GM18498 (cell line): ENCODE data around the gene CTDP1.

Experiments used
- ATAC-seq: cut with Tn5 transposase; IDR thresholded peaks from one replicate; pipeline ENCODE4 v1.9.1; 2021; ENCODE audit warnings: mild to moderate bottlenecking, moderate library complexity; ENCODE audit not compliant: unreplicated experiment

The CTDP1 gene, protein sequence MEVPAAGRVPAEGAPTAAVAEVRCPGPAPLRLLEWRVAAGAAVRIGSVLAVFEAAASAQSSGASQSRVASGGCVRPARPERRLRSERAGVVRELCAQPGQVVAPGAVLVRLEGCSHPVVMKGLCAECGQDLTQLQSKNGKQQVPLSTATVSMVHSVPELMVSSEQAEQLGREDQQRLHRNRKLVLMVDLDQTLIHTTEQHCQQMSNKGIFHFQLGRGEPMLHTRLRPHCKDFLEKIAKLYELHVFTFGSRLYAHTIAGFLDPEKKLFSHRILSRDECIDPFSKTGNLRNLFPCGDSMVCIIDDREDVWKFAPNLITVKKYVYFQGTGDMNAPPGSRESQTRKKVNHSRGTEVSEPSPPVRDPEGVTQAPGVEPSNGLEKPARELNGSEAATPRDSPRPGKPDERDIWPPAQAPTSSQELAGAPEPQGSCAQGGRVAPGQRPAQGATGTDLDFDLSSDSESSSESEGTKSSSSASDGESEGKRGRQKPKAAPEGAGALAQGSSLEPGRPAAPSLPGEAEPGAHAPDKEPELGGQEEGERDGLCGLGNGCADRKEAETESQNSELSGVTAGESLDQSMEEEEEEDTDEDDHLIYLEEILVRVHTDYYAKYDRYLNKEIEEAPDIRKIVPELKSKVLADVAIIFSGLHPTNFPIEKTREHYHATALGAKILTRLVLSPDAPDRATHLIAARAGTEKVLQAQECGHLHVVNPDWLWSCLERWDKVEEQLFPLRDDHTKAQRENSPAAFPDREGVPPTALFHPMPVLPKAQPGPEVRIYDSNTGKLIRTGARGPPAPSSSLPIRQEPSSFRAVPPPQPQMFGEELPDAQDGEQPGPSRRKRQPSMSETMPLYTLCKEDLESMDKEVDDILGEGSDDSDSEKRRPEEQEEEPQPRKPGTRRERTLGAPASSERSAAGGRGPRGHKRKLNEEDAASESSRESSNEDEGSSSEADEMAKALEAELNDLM

DNA sequence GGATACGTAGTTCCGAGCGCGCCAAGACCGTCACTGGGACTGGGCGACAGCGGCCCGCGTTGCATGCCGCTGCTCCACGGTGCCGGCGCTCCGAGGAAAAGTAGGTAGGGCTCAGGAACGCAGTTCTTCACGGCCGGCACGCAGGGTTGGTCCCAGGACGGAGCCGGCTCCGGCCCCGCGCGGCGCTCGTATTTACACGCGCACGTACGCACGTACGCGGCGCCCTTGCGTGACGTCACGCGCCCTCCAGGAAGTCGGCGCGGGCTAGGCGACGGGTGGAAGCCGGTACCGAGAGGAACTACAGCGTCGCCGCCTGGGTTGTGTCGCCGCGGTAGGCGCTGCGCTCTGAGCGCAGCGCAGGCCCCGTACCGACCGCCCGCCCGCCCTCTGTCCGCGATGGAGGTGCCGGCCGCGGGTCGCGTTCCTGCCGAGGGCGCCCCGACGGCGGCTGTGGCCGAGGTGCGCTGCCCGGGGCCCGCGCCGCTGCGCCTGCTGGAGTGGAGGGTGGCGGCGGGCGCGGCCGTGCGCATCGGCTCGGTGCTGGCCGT is at the start of gene CTDP1:
Gene CTDP1 (plus strand): TSS at position 252 of the 548 bp plus-strand sequence. CDS start 145 bp downstream, at position 397.
- peak; percentile 69 for ATAC-seq

DNA sequence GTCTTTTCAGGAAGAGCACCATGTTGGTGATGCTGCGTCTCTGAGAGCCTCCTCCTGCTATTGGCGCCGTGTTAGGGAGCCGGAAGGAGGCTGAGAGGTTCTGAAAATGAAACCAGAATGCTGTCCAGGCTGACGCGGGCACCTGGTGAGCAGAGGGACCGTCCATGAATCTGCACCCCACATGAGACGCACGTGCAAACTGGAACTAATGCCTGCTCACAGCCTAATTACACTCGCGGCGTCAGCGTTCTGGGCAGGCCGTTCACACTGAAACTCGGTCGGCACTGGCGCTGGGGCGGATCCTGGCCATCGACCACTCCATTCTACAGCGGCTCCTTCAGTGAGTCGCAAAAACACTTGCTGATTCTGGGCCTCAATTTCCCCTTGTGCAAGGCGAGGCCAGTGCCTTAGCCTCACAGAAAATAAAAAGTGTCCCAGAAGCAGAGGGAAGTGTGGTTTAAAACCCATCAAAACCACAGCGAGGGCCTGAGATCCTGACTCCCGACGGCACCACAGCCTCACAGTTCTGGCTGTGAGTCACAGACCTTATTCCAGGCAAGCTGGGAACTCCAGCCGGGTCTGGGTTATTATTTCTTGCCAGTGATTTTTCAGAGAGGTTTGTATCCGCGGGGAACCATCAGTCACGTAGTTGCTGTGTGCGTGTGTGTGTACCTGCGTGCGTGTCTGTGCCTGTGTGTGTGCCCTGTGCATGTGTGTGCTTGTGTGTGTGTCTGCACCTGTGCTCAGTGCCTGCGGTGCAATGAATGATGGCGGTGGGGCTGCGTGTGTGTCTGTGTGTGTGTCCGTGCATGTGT is 49.1 kb upstream of the CTDP1 start:
- ATAC-seq: no peak

DNA sequence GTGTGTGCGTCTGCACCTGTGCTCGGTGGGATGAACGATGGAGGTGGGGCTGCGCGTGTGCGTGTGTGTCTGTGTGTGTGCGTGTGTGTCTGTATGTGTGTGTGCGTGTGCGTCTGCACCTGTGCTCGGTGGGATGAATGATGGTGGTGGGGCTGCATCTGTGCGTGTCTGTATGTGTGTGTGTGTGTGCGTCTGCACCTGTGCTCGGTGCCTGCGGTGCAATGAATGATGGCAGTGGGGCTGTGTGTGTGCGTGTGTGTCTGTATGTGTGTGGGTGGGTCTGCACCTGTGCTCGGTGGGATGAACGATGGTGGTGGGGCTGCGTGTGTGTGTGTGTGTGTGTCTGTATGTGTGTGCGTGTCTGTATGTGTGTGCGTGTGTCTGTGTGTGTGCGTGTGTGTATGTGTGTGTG is 48.5 kb upstream of the CTDP1 start:
- ATAC-seq: no peak

DNA sequence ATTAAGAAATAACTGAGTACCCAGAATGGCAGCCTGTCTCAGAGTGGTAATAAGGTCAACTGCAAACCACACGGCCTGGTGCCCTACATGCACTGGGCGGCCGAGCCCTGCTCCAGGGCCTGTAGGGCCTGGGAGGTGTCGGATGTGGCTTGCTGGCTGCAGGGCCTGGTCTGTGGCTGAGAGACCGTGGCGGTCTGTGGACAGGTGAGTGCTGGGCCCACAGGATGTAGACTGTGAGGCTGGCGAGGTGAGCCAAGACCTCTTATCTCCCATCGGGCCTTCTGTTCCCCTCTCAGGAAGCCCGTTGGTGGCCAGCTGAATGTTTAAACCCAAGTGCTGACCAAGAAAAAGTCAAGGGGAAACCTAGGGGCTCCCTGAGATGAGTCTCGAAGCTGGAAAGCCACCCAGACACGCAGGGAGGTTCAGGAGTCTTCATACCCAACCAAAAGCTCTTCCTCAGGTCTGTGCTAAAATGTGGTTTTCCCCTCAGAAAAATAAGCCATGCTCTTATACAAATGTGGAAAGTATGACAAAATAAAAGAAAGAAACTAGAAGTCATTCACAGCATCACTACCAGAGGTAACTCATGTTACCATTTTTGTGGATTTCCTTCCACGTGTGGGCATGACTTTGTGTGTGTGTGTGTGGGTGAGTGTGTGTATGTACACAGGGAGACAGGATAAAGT is 47.7 kb upstream of the CTDP1 start:
- no peak for ATAC-seq

DNA sequence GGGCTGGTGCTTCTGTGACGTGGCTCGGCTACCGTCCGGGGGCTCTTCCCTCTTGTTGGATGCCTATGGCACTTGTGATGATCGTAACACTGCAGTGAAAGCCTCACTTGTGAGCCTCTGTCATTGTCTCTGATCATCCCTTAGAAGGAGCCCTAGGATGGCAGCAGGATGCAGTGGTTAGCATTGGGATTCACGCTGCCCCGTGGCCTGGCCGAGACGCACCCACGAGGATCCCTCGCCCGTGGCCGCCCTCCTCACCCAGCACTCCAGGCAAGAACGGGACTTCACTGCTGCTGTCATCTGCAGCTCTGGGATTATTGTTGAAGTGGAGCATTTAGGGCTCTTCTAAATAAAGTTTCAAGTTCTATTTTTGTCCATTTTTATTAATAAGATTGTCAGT is 46.8 kb upstream of the CTDP1 start:
- ATAC-seq: no peak

DNA sequence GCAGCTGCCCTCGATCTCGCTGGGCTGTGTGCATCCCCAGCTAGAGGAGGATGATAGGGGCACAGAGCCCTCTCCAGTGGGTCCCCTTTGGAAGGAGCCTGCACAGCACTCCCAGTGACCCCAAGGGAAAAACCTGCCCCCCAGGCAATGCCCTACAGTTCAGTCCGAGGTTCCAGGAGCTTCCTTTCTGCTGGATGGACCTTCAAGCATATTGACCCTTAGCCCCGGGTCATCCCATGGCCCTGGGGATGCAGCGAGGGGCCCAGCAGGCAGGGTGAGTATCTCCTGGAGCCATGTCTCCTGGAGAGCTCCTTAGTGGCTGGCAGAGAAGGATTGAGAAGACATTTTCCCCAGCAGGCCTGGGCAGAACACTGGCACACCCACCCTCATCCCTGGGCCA is 45.4 kb upstream of the CTDP1 start:
- no peak for ATAC-seq

DNA sequence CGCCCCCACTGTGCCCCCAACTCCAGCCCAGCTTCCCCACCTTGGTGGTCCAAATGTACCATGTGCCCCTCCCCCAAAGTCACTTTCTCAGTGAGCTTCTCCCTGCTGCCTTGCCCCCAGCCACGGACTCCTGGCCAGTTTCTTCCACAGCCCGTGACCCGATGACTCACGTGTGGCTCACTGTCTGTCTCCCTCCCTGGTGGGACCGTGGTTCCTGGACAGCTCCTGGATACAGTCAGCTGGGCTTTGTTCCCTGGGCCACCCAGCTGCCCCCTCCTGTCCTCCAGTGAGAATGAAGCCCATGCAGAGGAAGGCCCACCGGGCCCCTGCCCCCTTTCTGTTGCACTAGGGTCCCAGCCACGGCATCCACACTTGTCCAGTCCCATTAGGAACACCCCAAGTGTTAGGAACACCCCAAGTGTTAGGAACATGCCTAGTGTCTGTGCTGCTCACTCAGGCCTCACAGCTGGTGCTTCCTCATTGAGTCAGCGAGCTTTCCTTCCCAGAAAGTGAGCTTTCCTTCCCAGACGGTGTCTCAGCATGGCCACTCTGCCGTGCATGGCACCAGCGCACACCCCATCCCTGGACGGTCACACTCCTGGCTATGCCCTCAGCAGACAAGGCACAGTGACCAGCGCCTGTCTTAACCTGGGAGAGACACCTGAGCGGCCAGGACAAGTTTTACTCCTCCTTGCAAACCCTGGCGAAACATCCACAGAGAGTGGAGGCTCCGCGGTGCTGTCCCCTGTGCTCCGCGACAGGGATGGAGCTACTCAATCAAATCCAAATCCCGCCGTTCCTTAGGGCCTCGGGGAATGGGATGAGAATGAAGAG is 44.8 kb upstream of the CTDP1 start:
- ATAC-seq: no peak

DNA sequence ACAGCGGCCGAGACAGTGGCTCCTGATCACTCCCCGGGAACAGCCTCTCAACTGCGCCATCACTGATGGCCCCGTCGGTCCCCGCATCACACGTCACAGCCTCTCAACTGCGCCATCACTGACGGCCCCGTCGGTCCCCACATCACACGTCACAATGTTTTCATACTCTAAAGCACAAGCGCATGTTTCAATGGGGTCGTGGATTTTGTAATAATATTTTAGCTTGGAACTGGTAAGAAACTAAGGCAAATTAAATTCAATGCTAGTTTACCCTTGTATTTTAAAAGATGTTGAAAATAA is 44.2 kb upstream of the CTDP1 start:
- ATAC-seq: no peak

DNA sequence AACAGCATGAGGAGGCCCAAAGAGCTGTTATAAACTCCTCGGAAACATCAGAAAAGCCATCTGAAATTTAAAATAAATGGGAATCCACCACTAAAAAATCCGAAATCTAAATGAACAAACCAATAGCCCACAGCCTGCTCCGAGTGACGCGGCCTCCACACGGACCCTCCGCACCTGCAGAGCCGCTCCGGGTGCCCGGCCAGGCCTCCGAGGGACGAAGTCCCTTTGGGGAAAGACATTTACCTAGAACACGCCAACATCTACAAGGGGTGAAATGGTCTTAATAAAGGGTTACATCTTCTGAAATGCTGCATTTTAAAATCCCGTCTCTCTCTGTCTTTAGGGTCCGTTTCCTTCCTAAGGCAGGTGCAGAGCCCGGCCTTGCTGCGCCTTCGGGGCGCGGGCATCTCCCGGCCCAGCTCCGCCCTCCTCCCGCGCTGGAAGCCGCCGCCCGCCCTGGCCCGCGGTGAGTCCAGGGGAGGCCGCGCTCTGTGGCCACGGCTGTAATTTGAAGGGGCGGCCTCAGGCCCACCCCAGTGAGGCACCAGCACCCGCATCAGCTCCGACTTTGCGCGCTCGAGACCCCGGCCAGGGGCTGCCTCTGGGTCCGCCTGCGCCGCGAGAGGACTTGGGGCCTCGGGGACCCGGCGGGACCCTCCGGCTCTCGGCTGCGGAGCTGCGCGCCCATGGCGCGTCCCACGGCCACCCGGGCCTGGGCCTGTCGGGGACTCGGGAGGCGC is 42.3 kb upstream of the CTDP1 start:
- ATAC-seq: no peak

DNA sequence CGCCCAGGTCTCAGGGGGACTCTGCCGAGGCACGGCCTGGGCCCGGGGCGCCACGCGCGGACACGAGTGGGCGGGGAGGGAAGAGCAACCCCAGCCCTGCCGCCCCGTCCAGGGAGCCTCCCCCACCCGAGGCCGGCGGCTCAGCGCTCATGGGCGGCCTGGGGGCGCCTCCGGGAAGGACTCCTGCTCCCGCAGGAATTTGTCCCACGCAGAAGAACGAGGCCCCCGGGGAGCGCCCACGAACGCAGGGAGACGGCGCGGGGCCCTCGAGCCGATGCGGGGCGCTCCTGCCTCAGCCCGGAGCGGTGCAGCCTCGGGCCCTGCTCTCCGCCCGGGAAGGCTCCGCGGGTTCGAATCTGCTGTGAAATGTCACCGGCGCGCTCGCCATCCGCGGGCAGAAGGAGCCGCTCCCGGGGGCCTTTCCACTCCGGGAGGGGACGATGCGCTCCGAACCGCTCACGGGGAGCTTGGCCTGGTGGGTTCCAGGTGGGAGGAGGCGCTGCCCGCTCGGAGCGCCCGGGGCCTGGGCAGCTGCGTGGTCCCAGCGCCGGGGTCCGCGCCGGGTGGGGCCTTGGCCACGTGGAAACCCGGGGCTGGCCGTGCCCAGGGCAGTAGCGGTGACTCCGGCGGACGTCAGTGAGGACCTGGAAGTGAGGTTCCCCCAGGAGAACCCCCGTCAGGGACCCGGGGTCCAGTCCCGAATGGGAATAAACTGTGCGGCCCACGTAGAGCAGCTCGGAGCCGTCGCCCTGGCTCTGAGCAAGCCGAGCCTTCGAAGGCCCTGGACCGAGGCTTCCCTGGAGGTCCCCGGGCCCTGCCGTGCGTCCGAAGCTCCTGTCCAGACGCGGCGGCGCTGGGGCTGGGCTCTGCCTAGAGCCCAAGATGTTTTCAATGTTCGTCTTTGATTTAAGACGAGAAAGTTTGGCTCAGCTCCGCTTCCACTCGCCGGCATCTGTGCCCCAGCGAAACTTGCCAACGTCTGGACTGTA is 41.4 kb upstream of the CTDP1 start:
- no peak for ATAC-seq

DNA sequence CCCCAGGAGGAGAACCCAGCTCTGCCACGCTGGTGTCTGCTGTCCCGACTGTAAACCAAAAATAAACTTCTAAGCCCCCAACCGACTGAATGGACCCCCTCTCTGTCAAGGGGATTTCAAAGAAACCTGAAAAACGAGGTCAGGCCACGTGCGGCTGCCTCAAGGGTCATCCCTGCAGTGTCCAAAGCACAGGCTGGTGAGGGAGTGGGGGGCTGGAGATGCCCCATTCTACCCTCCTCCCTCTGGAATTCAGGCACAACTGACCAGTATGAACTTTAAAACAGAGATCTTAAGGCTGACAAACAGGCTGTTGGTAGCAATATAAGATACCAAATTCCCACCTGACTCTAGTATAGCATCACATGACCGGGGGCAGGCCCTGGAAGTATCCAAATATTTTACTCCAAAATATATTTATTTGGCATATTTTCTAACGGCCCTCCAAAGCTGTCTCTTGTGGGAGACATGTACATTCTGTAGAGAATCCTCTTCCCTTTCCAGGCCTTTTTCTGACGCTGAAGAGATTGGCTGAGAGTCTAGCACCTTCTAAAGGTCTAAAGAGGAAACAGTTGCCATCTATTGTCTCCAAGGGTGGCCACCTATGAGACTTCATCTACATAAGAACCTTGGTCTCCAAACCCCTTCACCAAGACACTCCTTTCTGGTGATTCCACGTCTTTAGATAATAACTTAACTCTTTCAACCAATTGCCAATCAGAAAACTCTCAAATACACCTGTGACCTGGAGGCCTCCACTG is 40.4 kb upstream of the CTDP1 start:
- ATAC-seq: no peak

DNA sequence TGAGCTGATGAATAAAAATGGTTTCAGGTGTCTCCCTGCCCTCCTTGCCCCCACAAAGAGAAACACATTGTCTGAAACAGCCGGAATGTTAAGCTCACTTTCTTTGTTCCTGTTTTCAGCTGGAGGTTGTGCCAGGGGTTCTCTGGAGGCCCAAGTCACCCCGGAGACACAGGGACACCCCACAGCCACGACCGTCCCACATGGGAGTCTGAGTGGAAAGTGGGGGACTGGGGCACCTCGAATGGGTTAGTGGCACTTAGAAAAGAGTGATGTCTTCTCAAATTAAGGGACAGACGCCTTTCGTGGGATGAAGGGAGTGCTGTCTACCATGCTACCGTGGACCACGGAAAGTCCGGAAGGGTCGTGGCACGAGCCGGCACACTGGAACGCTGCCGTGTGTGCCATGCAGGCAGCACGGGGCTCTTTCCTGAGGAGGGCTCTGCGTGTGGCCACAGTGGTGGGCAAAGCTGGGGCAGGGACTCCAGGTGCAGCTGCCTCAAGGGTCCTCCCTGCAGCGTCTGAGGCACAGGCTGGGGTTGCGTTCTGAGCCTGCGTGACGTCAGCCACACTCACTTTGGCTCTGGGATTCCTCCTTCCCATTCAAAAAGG is 39.4 kb upstream of the CTDP1 start:
- no peak for ATAC-seq

DNA sequence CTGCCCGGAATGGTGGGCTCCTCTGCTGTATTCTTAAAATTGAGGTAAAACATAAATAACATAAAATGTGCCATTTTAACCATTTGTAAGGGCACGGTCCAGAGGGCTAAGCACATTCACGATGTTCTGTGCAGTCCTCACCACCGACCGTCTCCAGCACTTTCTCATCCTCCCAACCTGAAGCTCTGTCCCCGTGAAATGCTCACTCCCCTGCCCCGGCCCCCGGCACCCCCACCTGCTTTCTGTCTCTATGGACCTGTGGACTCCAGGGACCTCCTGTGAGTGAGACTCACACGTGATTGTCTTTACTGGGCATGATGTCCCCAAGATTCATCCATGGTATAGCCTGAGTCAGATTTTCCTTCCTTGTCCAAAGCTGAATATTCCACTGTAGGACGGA is 38.7 kb upstream of the CTDP1 start:
- ATAC-seq: no peak

DNA sequence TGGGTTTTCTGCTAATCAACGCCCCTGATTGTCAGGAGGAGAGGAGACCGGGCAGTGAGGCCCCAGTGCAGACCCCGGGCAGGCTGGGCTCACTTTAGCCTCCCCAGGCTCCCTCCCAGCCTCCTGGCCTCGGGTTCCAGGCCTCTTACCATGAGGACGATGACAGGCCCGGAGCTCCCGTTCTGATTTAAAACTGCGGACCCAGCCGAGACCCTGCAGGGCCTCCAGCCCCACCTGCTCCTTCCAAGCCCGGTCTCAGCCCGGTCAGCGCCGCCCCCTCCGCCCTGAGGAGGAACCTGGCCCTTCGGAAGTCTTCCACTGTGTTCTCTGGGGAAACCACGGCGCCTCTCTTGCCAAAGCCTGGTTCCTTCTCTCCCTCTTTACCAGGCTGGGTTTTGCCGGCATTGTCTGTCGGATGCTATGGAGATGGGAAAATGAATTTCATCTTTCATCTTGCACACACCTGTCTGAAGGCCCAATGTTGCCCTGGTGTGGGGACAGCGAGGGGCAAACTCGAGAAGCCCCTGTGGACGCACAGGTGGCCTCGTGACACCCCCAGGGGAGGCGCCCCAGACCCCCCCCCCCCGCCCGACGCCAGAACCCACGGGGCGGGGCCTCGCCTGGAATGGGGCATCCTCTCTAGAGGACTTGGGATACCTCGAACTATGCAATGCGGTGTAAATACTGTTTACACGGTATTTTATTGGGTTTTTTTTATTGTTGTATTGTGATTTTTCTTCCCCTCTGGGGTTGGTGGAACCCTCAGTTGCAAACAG is 37.7 kb upstream of the CTDP1 start:
- ATAC-seq: no peak

DNA sequence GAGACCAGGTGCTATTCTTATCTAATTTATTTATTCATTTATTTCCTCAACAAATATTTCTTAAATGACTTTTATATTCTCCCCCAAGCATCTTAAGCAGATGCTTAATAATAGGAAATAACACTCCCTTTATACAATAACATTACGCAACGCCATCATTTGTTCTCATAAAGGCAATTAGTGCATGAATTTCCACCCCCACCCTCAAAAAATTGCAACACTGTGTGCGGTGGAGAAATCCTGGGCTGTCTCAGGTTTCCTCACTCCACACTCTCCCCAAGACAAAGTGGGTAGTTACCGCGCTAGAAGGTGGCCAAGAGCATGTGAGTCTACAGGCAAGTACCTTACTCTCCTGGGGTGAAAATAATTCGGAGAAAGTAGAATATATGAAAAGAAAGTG is 37.0 kb upstream of the CTDP1 start:
- ATAC-seq: no peak
